Sigmoid colon (tissue), 7 donors: Measurements from ENCODE around the gene OR6K6. TPM values are rescaled to one million over a fixed set of nuclear protein-coding genes. Genes with fewer than 3 reads are reported as not detected.

Source experiments
- DNase-seq: peaks from one replicate; pipeline ENCODE4 v3.0.0-alpha.2; 2019
- H3K27ac ChIP-seq, 4 donors: fragments of 200-600 bp; sonication (generic); one replicate each; pipeline ENCODE4 v1.5.1; 2016 to 2019; ENCODE audit warnings: mild to moderate bottlenecking in 1 of 4
- H3K27me3 ChIP-seq, 3 donors: fragments of 200-600 bp; sonication (generic); one replicate each; pipeline ENCODE4 v1.5.1; 2019; ENCODE audit warnings: mild to moderate bottlenecking in 1 of 3
- H3K36me3 ChIP-seq, 4 donors: fragments of 200-600 bp; sonication (generic); one replicate each; pipeline ENCODE4 v1.5.1; 2016 to 2019
- H3K4me1 ChIP-seq, 4 donors: fragments of 200-600 bp; sonication (generic); one replicate each; pipeline ENCODE4 v1.5.1; 2017 to 2019
- H3K4me3 ChIP-seq, 4 donors: fragments of 200-600 bp; sonication (generic); one replicate each; pipeline ENCODE4 v1.5.1; 2017 to 2019; ENCODE audit warnings: mild to moderate bottlenecking in 2 of 4, moderate library complexity in 1 of 4
- H3K9me3 ChIP-seq, 4 donors: fragments of 200-600 bp in 3 of 4; sonication (generic) in 3 of 4; one replicate each; pipeline versions ENCODE4 v1.5.1 to v1.6.1; 2013 to 2019
- CTCF ChIP-seq, 4 experiments: fragments of 450-650 bp in 3 of 4; fragments of 200-600 bp in 1 of 4; IDR thresholded peaks; one replicate each; pipeline ENCODE4 v1.5.1; 2016 to 2019; ENCODE audit warnings: antibody characterized with exemption in 4 of 4, mild to moderate bottlenecking in 3 of 4, moderate library complexity in 2 of 4
- EP300 ChIP-seq, 4 donors: sonication (generic); formaldehyde crosslinking; IDR thresholded peaks; one replicate each; pipeline ENCODE4 v1.6.1; 2017; ENCODE audit warnings: antibody characterized with exemption in 4 of 4
- POLR2A ChIP-seq, 2 donors: fragments of 450-650 bp; IDR thresholded peaks; one replicate each; pipeline ENCODE4 v1.6.1; 2016; ENCODE audit warnings: antibody characterized with exemption in 2 of 2, mild to moderate bottlenecking in 2 of 2, moderate library complexity in 2 of 2
- POLR2AphosphoS5 ChIP-seq, 4 donors: sonication (generic); formaldehyde crosslinking; IDR thresholded peaks; one replicate each; pipeline ENCODE4 v1.6.1; 2017; ENCODE audit warnings: antibody characterized with exemption in 4 of 4
- WGBS, 2 donors: extraction: QIAGEN DNeasy Blood & Tissue Kit; methylation state at CpG; one replicate each; pipeline ENCODE4 v1.1.7; 2013; 5-methylcytosine and 5-hydroxymethylcytosine counted together
- intact Hi-C: fragments of 100-400 bp; cut with DNase I; formaldehyde crosslinking; loops from one replicate; pipeline ENCODE4 v1.15.1; 2023
- polyA plus RNA-seq, 3 donors: library from polyadenylated mRNA; stranded (reverse); fragments of 200-250 nt; gene quantifications; one replicate each; pipeline ENCODE4 v1.2.3, GENCODE V29; 2013
- total RNA-seq, 4 donors: library from RNA; depleted of rRNA; stranded (reverse); fragments of >200 nt; gene quantifications; one replicate each; pipeline ENCODE4 v1.1.0, GENCODE V29; 2016
- donor health status: healthy with polysubstance abuse.
- donor health status: Bipolar disorder and iron deficiency.
- donor health status: healthy.

OR6K6 gene
- total and polyA plus RNA-seq, 7 donors: not detected

GRCh38 chr1:158730453-158730852 lies 24.1 kb upstream of the OR6K6 start:
- no peak for DNase-seq
- Histone ChIP-seq H3K4me3 (no peak overlapping the region), H3K4me1 (no peaks in the 10 kb centered on the region), H3K27ac (no peak overlapping the region), H3K27me3 (no peaks in the 10 kb centered on the region), H3K36me3 (no peaks in the 10 kb centered on the region), H3K9me3 (no peaks in the 10 kb centered on the region)
- 32 to 80% methylated on average over 4 of the region's 4 CpGs for WGBS, 2 donors
- intact Hi-C loops: no loop called here
- TF ChIP-seq CTCF (IDR thresholded peaks at IDR 0.05): no peak
- no peak for TF ChIP-seq POLR2AphosphoS5 (IDR thresholded peaks at IDR 0.05)
- TF ChIP-seq POLR2A (IDR thresholded peaks at IDR 0.05): no peak
- no peak for TF ChIP-seq EP300 (IDR thresholded peaks at IDR 0.05)

- Histone ChIP-seq H3K27ac (no peak overlapping the region), H3K36me3 (no peaks in the 10 kb centered on the region), H3K9me3 (no peaks in the 10 kb centered on the region), H3K27me3 (no peaks in the 10 kb centered on the region), H3K4me3 (no peak overlapping the region), H3K4me1 (no peaks in the 10 kb centered on the region)
- WGBS, 2 donors: 82 to 84% methylated on average over 4 of the region's 4 CpGs
- TF ChIP-seq CTCF (IDR thresholded peaks at IDR 0.05) (no peak), POLR2AphosphoS5 (IDR thresholded peaks at IDR 0.05) (no peak), EP300 (IDR thresholded peaks at IDR 0.05) (no peak), POLR2A (IDR thresholded peaks at IDR 0.05) (no peak)
- intact Hi-C loops: no loop called here
- no peak for DNase-seq
These were observed 22.8 kb upstream of the OR6K6 start for GRCh38 chr1:158731707-158732106.

GRCh38 chr1:158732524-158732923 lies 22.0 kb upstream of the OR6K6 start:
- intact Hi-C loops: no loop called here
- Histone ChIP-seq H3K27ac (no peak overlapping the region), H3K9me3 (no peaks in the 10 kb centered on the region), H3K27me3 (no peaks in the 10 kb centered on the region), H3K4me1 (no peaks in the 10 kb centered on the region), H3K36me3 (no peaks in the 10 kb centered on the region), H3K4me3 (no peak overlapping the region)
- no peak for TF ChIP-seq POLR2AphosphoS5 (IDR thresholded peaks at IDR 0.05)
- no peak for TF ChIP-seq EP300 (IDR thresholded peaks at IDR 0.05)
- TF ChIP-seq POLR2A (IDR thresholded peaks at IDR 0.05): no peak
- no peak for TF ChIP-seq CTCF (IDR thresholded peaks at IDR 0.05)
- DNase-seq: no peak
- 72 to 81% methylated on average over 2 of the region's 2 CpGs for WGBS, 2 donors

- no peaks in the 10 kb centered on the region for H3K36me3 ChIP-seq
- no peaks in the 10 kb centered on the region for H3K9me3 ChIP-seq
- no peak overlapping the region for H3K4me3 ChIP-seq
- DNase-seq: no peak
- intact Hi-C loops: no loop called here
- TF ChIP-seq CTCF (IDR thresholded peaks at IDR 0.05) (no peak), POLR2AphosphoS5 (IDR thresholded peaks at IDR 0.05) (no peak), EP300 (IDR thresholded peaks at IDR 0.05) (no peak), POLR2A (IDR thresholded peaks at IDR 0.05) (no peak)
- no peaks in the 10 kb centered on the region for H3K27me3 ChIP-seq
- no peak overlapping the region for H3K27ac ChIP-seq
- H3K4me1 ChIP-seq: no peaks in the 10 kb centered on the region
These were observed 18.7 kb upstream of the OR6K6 start for GRCh38 chr1:158735848-158736247.

GRCh38 chr1:158752155-158752712 lies 2.3 kb upstream of the OR6K6 start:
- intact Hi-C loops: no loop called here
- Histone ChIP-seq H3K27me3 (no peaks in the 10 kb centered on the region), H3K4me3 (no peak overlapping the region), H3K9me3 (no peaks in the 10 kb centered on the region), H3K27ac (no peak overlapping the region), H3K4me1 (no peaks in the 10 kb centered on the region), H3K36me3 (no peaks in the 10 kb centered on the region)
- WGBS, 2 donors: 88 to 92% methylated on average over 9 of the region's 9 CpGs
- TF ChIP-seq EP300 (IDR thresholded peaks at IDR 0.05) (no peak), POLR2AphosphoS5 (IDR thresholded peaks at IDR 0.05) (no peak), CTCF (IDR thresholded peaks at IDR 0.05) (no peak), POLR2A (IDR thresholded peaks at IDR 0.05) (no peak)
- no peak for DNase-seq
